HG03108 (cell line): Measurements from ENCODE around the gene CCDC27.

Experiments
- ATAC-seq: cut with Tn5 transposase; IDR thresholded peaks from one replicate; pipeline ENCODE4 v1.9.1; 2021; ENCODE audit warnings: moderate library complexity; ENCODE audit not compliant: unreplicated experiment

Gene CCDC27

DNA sequence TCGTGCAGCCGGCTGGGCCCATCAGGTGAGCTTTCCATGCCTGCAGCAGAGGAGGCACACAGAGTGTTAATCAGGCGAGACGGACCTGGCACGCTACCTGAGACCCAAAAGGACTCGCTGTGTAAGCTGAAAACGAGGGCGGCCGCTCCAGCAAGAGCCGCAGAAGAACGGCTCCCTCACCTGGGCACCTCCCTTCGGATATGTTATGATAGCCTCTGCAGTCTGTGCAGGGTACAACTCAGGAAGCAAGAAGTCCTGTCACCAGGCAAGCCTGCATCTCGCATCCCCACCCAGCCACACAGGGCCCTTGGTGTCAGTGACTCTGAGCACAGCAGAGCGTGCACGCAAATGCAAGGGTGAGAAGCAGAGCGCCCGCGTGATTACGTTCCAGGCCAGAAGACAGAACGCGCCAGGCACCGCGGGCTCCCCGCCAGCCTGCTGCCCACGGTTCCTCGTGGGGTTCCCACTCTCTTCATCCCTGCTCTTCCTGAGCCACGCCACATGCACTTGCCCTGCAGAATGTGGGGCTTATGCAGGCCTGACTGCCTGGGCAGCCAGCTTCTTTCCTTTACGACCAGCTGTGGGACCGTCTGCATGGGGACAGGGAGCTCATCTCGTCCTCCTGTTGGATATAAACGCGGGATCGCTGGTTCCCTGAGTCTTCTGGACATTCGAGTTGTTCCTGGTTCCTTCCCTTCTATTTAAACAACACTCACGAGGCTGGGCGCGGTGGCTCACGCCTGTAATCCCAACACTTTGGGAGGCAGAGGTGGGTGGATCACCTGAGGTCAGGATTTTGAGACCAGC lies 64.3 kb downstream of the CCDC27 start:
- ATAC-seq, result no peak

- no peak for ATAC-seq
Measured at GRCh38 chr1:3817138-3817740, 65.0 kb downstream of the CCDC27 start.

- no peak for ATAC-seq
Measured at GRCh38 chr1:3817821-3818597, 65.8 kb downstream of the CCDC27 start.

DNA sequence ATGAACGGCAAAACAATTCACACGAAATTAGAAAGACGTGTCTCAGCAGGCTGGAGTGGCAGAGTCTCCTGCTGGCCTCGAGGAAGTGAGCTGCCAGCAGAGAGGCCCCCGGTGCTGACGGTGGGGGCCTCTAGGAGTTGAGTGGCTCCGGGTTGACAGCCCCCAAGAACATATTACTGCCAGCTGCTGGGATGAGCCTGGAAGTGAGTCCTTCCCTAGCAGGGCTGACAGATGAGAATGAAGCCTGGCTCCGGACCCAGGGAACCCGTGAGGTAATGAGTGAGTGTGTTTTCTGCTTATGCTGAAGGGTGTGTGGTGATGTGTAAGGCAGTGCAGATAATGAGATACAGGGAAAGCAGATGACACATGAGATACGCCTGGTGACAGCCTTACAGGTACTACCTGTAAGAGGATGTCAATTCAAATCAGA lies 67.5 kb downstream of the CCDC27 start:
- ATAC-seq, result no peak

GRCh38 chr1:3820316-3820715 lies 68.1 kb downstream of the CCDC27 start:
- ATAC-seq, result no peak

- ATAC-seq, result no peak
Measured at GRCh38 chr1:3821004-3821403, 68.8 kb downstream of the CCDC27 start.
